HG02798 (cell line): ENCODE results near the gene CDC42BPB.

ENCODE experiments used
- ATAC-seq: cut with Tn5 transposase; IDR thresholded peaks from one replicate; pipeline ENCODE4 v1.9.1; 2021; ENCODE audit warnings: mild to moderate bottlenecking; ENCODE audit not compliant: unreplicated experiment, poor library complexity

Gene CDC42BPB

DNA sequence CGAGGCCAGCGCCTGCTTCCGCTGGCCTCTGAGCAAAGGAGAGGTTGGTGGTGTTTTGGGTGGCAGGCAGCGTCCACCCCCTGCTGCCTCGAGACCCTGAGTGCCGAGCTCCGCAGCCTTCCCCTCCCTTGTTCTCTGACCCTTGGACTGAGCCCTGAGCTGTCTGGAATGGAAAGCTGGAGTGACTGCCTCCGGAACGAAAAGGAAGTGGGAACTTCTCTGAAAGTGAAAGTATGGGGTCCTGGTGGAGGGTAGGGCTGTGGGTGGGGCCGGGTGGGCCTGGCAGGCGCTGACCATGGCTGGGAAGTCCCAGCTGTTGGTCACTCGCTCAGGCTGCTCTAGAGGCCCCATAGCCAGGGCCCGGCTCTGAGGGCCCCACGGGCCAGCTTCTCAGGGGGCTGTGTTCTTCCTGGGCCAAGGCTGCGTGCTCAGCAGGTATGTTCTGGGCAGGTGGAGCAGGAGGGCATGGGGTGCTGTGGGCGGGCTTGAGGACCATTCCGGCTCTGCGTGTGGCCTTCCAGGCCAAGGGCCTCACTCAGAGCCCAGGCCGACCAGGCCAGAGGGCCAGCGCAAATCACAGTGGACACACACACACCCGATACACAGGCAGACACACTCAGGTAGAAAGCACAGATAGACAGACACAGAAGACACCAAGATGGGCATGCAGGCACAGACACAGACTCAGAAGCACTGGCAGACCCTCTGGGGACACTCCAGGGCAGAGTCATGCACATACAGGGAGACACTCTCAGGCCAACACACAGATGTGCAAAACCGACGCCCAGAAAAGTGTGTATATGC, 37.3 kb upstream of the CDC42BPB start, which contains the start of gene EXOC3L4:
Gene EXOC3L4 (plus strand): TSS at position 320 of the 804 bp plus-strand sequence. CDS start 5,495 bp downstream, outside the sequence.
- ATAC-seq, result no peak

- ATAC-seq, result no peak
These were observed 36.6 kb upstream of the CDC42BPB start for GRCh38 chr14:103093856-103094405.

GRCh38 chr14:103091883-103092222, 34.5 kb upstream of the CDC42BPB start:
- ATAC-seq, result no peak

- peak; percentile 58 for ATAC-seq
These were observed 33.9 kb upstream of the CDC42BPB start for GRCh38 chr14:103091041-103091882.

DNA sequence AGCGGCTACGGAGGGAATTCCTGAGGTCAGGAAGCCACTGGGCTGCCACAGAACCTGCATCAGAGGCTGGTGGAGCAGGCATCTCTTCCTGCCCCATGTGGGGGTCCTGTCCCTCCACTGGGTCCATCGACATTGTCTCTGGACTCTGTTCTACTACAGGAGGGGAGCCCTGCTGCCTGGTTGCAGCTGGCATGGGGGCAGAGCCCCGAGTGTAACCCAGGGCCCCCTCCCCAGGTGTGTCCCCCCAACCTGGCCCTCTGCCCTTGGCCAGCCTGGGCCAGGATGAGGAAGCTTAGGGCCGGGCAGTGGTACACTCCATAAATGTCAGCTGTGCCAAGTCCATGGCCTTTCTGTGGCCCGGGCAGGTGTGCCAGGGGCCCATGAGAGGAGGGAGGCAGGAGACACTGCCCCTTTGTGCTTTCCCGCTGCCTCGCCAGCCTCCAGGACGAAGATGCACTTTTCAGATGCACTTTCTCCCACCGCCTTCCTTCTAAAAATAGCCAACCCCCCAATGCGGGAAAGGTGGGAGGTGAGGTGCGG, 33.2 kb upstream of the CDC42BPB start:
- ATAC-seq, result no peak

DNA sequence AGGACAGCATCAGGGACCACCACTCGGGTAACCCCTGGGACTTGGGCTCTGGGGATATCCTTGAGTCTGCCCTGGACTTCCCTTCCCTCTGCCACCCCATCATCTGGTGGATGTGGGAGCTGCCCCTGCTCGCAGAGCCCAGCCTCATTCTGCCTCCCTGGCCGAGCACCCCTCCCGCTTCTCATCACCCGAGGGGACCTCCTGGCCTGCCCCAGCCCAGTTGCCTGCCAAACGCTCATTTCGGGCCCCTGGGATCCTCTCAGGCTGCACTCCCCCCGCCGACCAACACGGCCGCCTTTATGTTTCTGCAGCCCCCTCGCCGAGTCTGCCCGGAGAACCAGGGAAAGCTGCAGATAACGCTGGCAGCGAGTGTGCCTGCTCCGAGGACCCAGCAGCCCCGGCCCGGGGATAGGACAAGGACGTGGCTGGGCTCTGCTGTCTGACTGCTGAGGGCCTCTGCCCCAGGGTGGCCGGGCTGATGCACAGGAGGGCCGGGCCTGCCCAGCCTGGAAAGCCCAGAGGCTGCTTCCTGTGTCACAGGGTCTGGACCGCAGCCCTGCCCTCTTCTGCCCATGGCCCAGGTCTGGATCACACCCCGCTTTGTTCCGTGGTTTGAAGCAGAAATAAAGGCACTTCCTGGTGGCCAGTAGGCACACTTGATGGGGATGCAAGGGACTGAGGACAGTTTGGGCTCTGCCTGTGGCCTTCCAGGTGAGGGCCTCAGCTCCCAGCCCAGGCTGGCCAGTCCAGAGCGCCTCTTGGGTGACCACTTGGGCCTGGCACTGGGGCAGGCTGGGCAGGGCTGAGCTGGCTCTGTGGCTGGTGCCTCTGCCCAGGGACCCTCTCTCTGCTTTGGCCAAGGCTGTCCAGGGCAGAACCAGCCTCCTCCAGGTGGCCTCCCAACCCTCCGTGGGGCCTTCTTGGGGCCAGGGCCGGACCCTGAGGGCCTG, 32.3 kb upstream of the CDC42BPB start:
- no peak for ATAC-seq

DNA sequence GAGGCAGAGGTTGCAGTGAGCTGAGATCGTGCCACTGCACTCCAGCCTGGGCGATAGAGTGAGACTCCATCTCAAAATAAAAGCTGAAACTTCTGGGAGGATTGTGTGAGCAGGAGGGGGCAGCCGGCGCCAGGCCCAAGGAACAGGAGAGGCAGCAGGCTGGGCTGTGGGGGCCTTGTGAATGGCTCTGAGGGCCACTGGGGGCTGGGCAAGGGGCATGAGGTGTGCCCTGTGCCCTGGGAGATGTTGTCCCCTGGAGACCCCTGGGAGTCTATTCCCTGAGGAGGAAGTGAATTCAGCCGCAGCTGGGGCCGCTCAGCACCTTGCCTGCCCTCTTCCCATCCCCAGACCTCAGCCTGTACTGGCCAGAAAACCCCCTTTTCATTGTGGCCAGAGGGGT, 31.6 kb upstream of the CDC42BPB start:
- no peak for ATAC-seq

DNA sequence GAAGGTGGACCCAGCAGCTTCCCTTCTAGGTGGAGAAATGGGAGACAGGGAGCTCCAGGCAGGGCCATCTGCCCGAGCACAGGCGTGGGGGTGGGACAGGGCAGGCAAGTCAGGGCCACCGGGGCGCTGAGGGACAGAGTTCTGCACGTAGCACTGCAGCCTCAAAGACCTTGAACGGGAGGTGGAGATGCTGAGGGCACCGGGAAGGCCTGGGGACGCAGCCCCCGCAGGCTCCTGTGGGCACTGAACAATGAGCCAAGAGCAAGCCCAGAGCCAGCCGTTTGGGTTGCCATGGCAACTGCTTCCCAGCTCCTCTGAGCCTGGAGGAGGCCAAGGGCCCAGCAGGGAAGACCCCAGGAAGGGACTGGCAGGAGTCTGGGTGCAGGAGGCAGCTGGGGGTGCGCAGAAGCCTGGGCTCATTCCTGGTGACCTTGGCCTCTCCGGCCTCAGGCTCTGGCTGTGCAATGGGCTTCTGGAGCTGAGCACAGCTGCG, 30.0 kb upstream of the CDC42BPB start:
- ATAC-seq, result no peak

GRCh38 chr14:103086771-103087342, 29.5 kb upstream of the CDC42BPB start:
- no peak for ATAC-seq

- no peak for ATAC-seq
These were observed 28.1 kb upstream of the CDC42BPB start for GRCh38 chr14:103085106-103086091.

- no peak for ATAC-seq
These were observed 26.9 kb upstream of the CDC42BPB start, which contains the start of gene LBHD2 for GRCh38 chr14:103084021-103084919. Gene LBHD2, plus strand, starts transcription at chr14:103084210. Its CDS starts 1,803 bp downstream, at chr14:103086013.

DNA sequence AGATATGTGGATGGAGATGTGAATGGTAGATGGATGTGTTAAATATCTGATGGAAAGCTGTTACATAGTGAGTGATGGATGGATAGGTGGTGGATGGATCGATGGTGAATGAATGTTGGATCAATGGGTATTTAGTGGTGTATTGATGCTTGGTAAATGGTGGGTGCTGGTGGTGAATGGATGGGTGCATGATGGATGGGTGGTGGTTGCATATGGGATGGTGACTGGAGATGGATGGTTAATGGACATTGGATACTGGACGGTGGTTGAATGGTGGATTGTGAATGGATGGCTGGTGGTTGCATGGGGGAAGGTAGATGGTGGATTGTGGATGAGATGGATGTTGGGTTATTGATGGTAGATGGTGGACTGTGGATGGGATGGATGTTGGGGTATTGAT, 24.6 kb upstream of the CDC42BPB start:
- no peak for ATAC-seq

- no peak for ATAC-seq
These were observed 21.7 kb upstream of the CDC42BPB start for GRCh38 chr14:103078860-103079587.

- ATAC-seq, result peak; percentile 33
These were observed 21.0 kb upstream of the CDC42BPB start for GRCh38 chr14:103078420-103078749.

DNA sequence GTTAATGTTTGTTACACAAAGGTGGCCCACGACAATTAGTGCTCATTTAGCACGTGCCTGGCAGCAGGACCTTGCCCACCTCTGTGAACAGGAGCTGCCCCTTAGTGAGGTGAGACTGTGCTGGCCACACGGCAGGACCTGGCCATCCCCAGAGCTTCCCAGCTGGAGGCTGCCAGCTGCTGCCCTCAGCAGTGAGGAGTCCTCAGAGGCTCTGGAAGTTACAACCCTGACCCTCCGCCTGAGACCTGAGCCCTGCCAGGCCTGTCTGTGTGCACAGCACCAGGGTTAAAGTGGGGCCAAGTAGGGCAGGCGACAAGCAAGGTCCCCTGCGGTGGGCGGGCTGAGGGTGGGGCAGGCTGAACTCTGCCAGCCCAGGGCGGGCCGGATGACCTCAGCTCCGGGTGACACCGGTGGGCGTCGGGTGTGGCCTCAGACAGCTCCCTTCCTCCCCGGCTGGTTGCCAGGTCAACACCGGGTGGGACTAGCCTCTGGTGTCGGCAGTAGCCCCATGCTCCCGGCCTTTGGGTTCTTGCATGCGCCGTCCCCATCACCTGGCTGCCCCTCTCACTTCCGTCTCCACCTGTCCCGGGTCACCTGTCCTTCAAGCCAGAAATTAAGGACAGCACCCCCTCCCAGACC, 17.5 kb upstream of the CDC42BPB start:
- no peak for ATAC-seq
